Nephron (organoid): ENCODE measurements around the gene RSPO3.

ENCODE experiments used
- H3K27ac Mint-ChIP-seq, 3 experiments: 2 replicates each; pipeline ENCODE4 v1.8.0; 2020; ENCODE audit warnings: mixed read lengths in 3 of 3, mild to moderate bottlenecking in 2 of 3, moderate library complexity in 1 of 3
- H3K27me3 Mint-ChIP-seq: 2 replicates; pipeline ENCODE4 v1.8.0; 2021; ENCODE audit warnings: low read depth, mild to moderate bottlenecking, moderate library complexity, mixed read lengths
- H3K36me3 Mint-ChIP-seq: 2 replicates; pipeline ENCODE4 v1.8.0; 2020; ENCODE audit warnings: low read depth, mixed read lengths
- H3K4me1 Mint-ChIP-seq: 2 replicates; pipeline ENCODE4 v1.8.0; 2020; ENCODE audit warnings: mixed read lengths
- H3K4me3 Mint-ChIP-seq, 3 experiments: 2 replicates each; pipeline ENCODE4 v1.8.0; 2020; ENCODE audit warnings: mild to moderate bottlenecking in 3 of 3, mixed read lengths in 3 of 3, moderate library complexity in 2 of 3
- H3K9me3 Mint-ChIP-seq: 2 replicates; pipeline ENCODE4 v1.8.0; 2020; ENCODE audit warnings: mixed read lengths
- CTCF ChIP-seq, 3 experiments: fragments of 200-600 bp; sonication (generic); IDR thresholded peaks; one replicate each; pipeline ENCODE4 v1.5.0; 2021; ENCODE audit warnings: antibody characterized with exemption in 3 of 3; ENCODE audit not compliant: unreplicated experiment in 3 of 3

RSPO3 gene

GRCh38 chr6:127118298-127119101, at the start of gene RSPO3:
Gene RSPO3, plus strand, starts transcription at chr6:127118671. Its CDS starts 522 bp downstream, at chr6:127119193.
- peak within 1 kb of the TSS; percentile 97 to 98 (median 97) for H3K27ac Mint-ChIP-seq
- H3K4me1 Mint-ChIP-seq: peaks cover 29% of the 10 kb centered on the region
- no peak for TF ChIP-seq CTCF (IDR thresholded peaks at IDR 0.05; ENCODE audit: unreplicated experiment in 3 of 3)
- no peaks in the 10 kb centered on the region for H3K36me3 Mint-ChIP-seq
- H3K27me3 Mint-ChIP-seq: peaks cover 58% of the 10 kb centered on the region
- H3K9me3 Mint-ChIP-seq: no peaks in the 10 kb centered on the region
- peak within 1 kb of the TSS; percentile 91 to 99 (median 92) for H3K4me3 Mint-ChIP-seq

GRCh38 chr6:127069659-127070279, 48.7 kb upstream of the RSPO3 start:
- Mint-ChIP-seq H3K27ac (no peak overlapping the region), H3K4me3 (no peak overlapping the region), H3K36me3 (no peaks in the 10 kb centered on the region)

GRCh38 chr6:127073222-127073621, 45.2 kb upstream of the RSPO3 start:
- Mint-ChIP-seq H3K9me3 (no peaks in the 10 kb centered on the region), H3K27me3 (no peaks in the 10 kb centered on the region), H3K4me1 (peaks cover 7% of the 10 kb centered on the region), H3K36me3 (no peaks in the 10 kb centered on the region), H3K4me3 (no peak overlapping the region), H3K27ac (no peak overlapping the region)
- TF ChIP-seq CTCF (IDR thresholded peaks at IDR 0.05; ENCODE audit: unreplicated experiment in 3 of 3): no peak

More at GRCh38 chr6:127069659-127070279, 48.7 kb upstream of the RSPO3 start:
- peaks cover 3% of the 10 kb centered on the region for H3K9me3 Mint-ChIP-seq
- no peaks in the 10 kb centered on the region for H3K4me1 Mint-ChIP-seq
- H3K27me3 Mint-ChIP-seq: no peaks in the 10 kb centered on the region
- peak; percentile 39 to 47 (median 42) for TF ChIP-seq CTCF (IDR thresholded peaks at IDR 0.05; ENCODE audit: unreplicated experiment in 3 of 3)

- Mint-ChIP-seq H3K27ac (peak overlapping the region; percentile 11 to 81 (median 78)), H3K36me3 (no peaks in the 10 kb centered on the region)
- no peak for TF ChIP-seq CTCF (IDR thresholded peaks at IDR 0.05; ENCODE audit: unreplicated experiment in 3 of 3)
Observed at GRCh38 chr6:127076466-127076865, 42.0 kb upstream of the RSPO3 start.

GRCh38 chr6:127077886-127078285, 40.6 kb upstream of the RSPO3 start:
- Mint-ChIP-seq H3K36me3 (no peaks in the 10 kb centered on the region), H3K27me3 (no peaks in the 10 kb centered on the region), H3K4me1 (peaks cover 7% of the 10 kb centered on the region), H3K27ac (peak overlapping the region in 1 of 3 experiments; percentile 4), H3K9me3 (no peaks in the 10 kb centered on the region), H3K4me3 (no peak overlapping the region)
- no peak for TF ChIP-seq CTCF (IDR thresholded peaks at IDR 0.05; ENCODE audit: unreplicated experiment in 3 of 3)

More at GRCh38 chr6:127076466-127076865, 42.0 kb upstream of the RSPO3 start:
- H3K4me3 Mint-ChIP-seq: no peak overlapping the region
- H3K4me1 Mint-ChIP-seq: peaks cover 7% of the 10 kb centered on the region
- H3K27me3 Mint-ChIP-seq: no peaks in the 10 kb centered on the region
- no peaks in the 10 kb centered on the region for H3K9me3 Mint-ChIP-seq
